Astrocyte of the hippocampus (primary cell): ENCODE results near the gene RPA1.
"Not testable (repeated sequence)": the region's sequence is repeated elsewhere in the genome, so short reads cannot be mapped to it uniquely, and the experiment has no call there.

ENCODE experiments used
- DNase-seq: peaks from one replicate; pipeline ENCODE4 v3.0.0; 2011; ENCODE audit warnings: low read depth, low spot score

The RPA1 gene

GRCh38 chr17:1829592-1830257, at the start of gene RPA1, which contains the start of gene SMYD4:
Gene RPA1 (plus strand): TSS chr17:1830005. CDS start chr17:1830094, 89 bp downstream.
Gene SMYD4 (minus strand): TSS chr17:1829902. CDS start chr17:1827994, 1,908 bp downstream.
- DNase-seq: peak; percentile 96

GRCh38 chr17:1782171-1782567, 47.6 kb upstream of the RPA1 start:
- DNase-seq: no peak

- DNase-seq: peak; percentile 41
Observed at GRCh38 chr17:1783271-1783670, 46.5 kb upstream of the RPA1 start.

GRCh38 chr17:1783834-1784611, 45.8 kb upstream of the RPA1 start:
- DNase-seq: peak; percentile 89

DNA sequence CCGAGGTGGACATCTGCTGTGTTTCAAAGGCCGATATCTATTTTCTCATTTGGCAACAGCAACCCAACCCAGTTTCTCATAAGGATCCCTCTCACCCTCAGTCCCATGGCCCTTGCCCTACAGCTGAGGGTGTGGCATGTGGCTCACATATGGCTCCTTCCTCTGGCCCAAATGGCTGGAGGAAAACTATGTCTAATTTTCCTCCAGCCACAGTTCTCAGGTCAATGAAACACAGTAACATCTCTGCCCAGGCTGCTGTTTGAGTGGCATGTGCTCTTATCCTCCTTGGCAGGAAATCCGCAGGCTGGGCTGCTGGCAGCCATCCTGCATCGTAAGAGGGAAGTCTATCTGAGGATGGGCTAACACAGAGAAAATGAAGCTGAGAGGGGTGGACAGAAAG, 43.9 kb upstream of the RPA1 start:
- no peak for DNase-seq

DNA sequence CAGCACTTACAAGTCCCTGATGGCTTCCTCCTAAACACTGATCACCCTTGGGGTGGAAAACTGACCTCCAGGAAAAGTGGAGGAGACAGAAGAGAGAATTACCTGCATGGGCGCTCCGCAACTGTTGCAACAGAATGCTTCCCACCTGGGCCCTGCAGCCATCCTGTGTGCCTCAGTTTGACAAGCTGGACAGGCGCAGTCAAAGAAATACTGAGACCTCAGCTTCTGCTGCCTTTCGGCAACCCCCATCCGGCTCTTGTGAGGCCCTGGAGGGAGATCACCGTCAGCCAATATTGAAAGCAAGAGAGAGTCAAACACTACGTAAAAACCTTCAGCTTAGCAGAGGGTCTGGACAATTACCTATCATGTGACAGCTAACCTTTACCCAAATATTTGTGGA, 43.1 kb upstream of the RPA1 start:
- DNase-seq: no peak

DNA sequence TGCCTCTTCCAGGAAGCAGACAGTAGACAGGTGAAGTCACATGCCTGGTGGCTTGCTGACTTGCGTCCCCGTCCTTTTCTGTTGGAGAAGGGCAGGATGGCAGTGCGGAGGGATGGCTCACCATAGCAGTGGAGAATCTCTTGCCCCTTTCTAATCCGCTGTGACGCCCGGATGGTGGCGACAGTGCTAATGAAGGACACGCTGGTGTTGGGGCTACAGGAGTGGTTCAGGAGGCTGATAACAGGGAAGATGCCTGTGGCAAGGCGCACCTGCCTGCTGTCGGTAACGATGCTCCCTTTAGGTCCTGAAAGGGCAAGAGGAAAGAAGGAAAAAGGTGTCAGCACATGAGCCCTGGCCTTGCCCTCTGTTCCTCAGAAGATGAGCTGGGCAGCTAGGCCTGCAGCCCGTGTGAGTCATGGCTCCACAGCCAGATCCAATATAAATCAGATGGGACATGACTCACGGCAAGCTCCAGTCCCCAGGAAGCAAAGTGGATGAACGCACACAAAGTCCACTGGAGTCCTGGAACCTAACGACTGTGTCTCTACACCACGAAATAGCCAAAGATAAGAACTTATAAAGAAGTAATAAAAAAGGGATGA, 42.4 kb upstream of the RPA1 start:
- peak; percentile 93 for DNase-seq

GRCh38 chr17:1789936-1790335, 39.9 kb upstream of the RPA1 start:
- DNase-seq: no peak

- DNase-seq: no peak
Observed at GRCh38 chr17:1792495-1793446, 37.0 kb upstream of the RPA1 start.

DNA sequence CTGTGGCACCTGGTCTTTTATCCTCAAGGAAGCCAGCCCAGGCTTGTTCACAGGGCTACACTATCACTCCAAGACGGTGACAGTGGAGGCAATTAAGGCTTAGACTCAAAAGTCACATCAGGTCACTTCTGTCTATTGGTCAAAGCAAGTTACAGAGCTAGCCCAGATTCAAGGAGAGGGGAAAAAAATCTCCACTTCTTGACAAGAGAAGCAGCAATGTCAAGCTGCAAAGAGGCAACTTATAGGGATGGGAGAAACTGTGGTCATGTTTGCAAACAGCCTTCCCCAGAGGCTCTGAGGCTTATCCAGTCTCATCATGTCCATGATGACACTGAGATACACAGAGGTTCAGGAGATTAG, 36.4 kb upstream of the RPA1 start:
- DNase-seq: peak; percentile 52

GRCh38 chr17:1796800-1797199, 33.0 kb upstream of the RPA1 start:
- DNase-seq: no peak

DNA sequence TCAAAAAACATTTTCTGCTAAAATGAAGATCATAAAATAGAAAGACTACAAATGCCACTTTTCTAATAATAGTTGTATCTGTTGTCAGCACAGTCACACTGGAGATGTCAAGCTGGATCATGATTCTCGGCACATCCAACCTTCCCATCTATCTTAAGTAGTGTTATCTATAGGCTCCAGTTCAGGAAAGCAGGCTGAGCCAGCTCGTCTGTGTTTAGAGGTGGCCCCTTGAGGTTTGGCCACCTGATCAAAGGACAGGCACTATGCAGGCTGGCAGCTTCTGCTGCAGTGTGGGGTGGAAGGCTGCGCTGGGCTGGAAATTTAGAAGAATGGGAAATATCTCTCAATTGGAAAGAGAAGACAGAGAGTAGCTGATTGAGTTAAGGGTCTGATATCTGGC, 32.5 kb upstream of the RPA1 start:
- DNase-seq: no peak

DNA sequence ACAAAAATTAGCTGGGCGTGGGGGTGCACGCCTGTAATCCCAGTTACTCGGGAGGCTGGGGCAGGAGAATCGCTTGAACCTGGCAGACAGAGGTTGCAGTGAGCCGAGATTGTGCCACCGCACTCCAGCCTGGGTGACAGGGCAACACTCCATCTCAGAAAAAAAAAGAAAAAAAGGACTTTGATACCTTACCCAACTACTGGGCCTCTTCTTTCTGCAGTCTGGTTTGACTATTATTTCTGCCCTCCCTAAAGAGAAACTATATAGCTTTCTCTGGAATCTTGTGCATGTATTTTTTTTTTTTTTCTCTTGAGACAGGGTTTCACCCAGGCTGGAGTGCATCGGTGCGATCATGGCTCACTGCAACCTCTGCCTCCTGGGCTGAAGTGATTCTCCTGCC, 32.0 kb upstream of the RPA1 start:
- DNase-seq: not testable (repeated sequence)

- no peak for DNase-seq
Observed at GRCh38 chr17:1800240-1800639, 29.6 kb upstream of the RPA1 start.

GRCh38 chr17:1800712-1801111, 29.1 kb upstream of the RPA1 start:
- no peak for DNase-seq

DNA sequence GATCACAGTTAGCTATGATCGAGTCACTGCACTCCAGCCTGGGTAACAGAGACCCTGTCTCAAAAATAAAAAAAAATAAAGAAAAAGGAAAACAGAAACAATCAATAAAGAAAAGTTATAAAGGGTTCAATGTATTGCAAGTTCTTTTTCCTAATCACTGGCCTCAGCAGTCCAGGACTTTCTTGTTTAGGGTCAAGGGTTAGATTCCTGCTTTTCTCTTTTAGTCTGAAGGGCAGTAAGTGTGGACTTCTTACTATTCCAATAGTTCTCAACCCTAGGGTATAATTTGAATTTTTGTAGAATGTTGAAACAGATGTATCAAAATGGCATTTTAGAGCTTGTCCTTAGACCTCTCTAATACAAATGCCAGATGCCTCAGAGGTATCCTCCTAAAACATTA, 27.4 kb upstream of the RPA1 start:
- no peak for DNase-seq

GRCh38 chr17:1803280-1803679, 26.5 kb upstream of the RPA1 start:
- DNase-seq: no peak

DNA sequence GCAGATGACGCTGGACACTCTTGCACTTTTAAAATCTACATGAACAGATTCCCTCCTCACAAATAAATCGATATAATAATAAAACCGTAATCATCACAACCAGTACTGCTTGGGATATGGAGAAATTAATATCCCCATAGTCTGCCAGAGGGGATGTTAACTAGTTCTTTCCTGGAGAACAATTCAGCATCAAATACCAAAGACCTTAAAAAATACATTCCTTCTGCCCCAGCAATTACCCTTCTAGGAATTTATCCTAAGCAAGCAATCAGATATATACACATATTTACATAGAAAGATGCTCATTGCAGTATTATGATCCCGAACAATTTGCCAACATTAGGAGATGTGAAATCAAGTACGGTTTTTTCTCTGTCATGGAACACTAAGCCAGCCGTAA, 21.9 kb upstream of the RPA1 start:
- DNase-seq: no peak

DNA sequence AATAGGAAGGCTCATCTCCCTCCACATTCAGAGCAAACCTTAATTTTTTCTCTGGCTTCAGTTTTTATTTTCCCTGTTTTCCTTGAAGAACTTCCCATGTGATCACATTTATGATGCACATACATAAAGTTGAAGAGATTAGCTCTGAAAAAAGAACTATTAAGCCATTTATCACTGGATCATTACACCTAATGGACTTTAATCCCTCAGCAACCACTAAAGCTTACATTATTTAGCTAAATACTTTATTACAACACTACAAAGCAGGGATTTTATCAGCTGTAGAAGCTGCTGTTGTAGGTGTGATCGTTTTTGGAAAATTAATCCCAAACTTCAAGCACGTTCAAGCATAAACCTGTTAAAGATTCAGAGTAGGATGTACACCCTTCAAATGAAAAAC, 21.2 kb upstream of the RPA1 start:
- no peak for DNase-seq

DNA sequence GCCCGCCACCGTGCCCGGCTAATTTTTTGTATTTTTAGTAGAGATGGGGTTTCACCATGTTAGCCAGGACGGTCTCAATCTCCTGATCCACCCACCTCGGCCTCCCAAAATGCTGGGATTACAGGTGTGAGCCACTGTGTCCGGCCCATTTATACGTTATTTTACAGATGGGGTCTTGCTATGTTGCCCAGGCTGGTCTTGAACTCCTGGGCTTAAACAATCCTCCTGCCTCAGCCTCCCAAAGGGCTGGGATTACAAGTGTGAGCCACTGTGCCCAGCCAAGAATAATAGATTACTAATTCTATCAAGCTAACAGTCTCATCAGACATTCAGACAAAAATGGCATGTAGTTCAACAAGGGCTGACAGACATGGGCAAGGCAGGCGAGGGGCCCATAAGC, 20.0 kb upstream of the RPA1 start:
- not testable (repeated sequence) for DNase-seq

- DNase-seq: no peak
Observed at GRCh38 chr17:1810450-1811103, 19.2 kb upstream of the RPA1 start.
